Adrenal gland (tissue), 12 donors: ENCODE results near the gene SYCN. TPM values are rescaled to one million over a fixed set of nuclear protein-coding genes. Genes with fewer than 3 reads are reported as not detected.

Experiments used
- DNase-seq, 7 donors: peaks; one replicate each; pipeline ENCODE4 v3.0.0-alpha.2; 2019 to 2020
- H3K27ac ChIP-seq, 5 donors: fragments of 200-600 bp; sonication (generic) in 4 of 5; 1 replicate in 3 of 5; 2 replicates in 2 of 5; pipeline versions ENCODE4 v1.5.1 to v1.8.0; 2016 to 2020; ENCODE audit warnings: mild to moderate bottlenecking in 1 of 5
- H3K27me3 ChIP-seq: fragments of 200-600 bp; 2 replicates; pipeline ENCODE4 v1.8.0; 2021
- H3K36me3 ChIP-seq, 2 donors: fragments of 200-600 bp; replicated peaks in 1 of 2; 1 replicate in 1 of 2; 2 replicates in 1 of 2; pipeline versions ENCODE4 v1.5.1 to v1.8.0; 2018 to 2022
- H3K4me1 ChIP-seq, 2 donors: fragments of 200-600 bp; replicated peaks in 1 of 2; 1 replicate in 1 of 2; 2 replicates in 1 of 2; pipeline versions ENCODE4 v1.5.1 to v1.8.0; 2018 to 2021
- H3K4me3 ChIP-seq, 4 donors: fragments of 200-600 bp; sonication (generic) in 3 of 4; one replicate each; pipeline ENCODE4 v1.5.1; 2016 to 2018
- H3K9me3 ChIP-seq, 3 donors: fragments of 200-600 bp; sonication (generic) in 1 of 3; replicated peaks in 1 of 3; 1 replicate in 2 of 3; 2 replicates in 1 of 3; pipeline versions ENCODE4 v1.5.1 to v1.8.0; 2016 to 2021
- POLR2A ChIP-seq, 2 donors: fragments of 450-650 bp; IDR thresholded peaks; one replicate each; pipeline ENCODE4 v1.6.1; 2017; ENCODE audit warnings: antibody characterized with exemption in 2 of 2, mild to moderate bottlenecking in 2 of 2, moderate library complexity in 1 of 2
- WGBS, 4 donors: extraction: QIAGEN DNeasy Blood & Tissue Kit in 2 of 4; methylation state at CpG; one replicate each; pipeline versions ENCODE4 v1.1.5 to v1.1.7; 2013 to 2017; 5-methylcytosine and 5-hydroxymethylcytosine counted together
- intact Hi-C, 2 donors: fragments of 100-400 bp; cut with DNase I; formaldehyde crosslinking; loops; one replicate each; pipeline versions ENCODE4 v1.14.1 to v1.15.0; 2022 to 2023
- polyA plus RNA-seq, 3 donors: library from polyadenylated mRNA; stranded (reverse); fragments of 200-250 nt in 2 of 3; fragments of 350-450 nt in 1 of 3; fragmentation: Illumina TruSeq in 1 of 3; extraction: RNeasy Lipid Tissue Mini Kit (QIAGEN cat#74804) in 1 of 3; gene quantifications; one replicate each; pipeline ENCODE4 v1.2.3, GENCODE V29; 2013 to 2014
- total RNA-seq, 9 donors: library from RNA; depleted of rRNA in 4 of 9; stranded (reverse); fragments of >200 nt in 4 of 9; fragments of 120-200 nt in 1 of 9; fragmentation: NEBNext Ultra II Directional in 1 of 9; extraction: Animal tissue kit (Norgen Biotek cat#: 25700) in 1 of 9; gene quantifications; one replicate each; pipeline versions ENCODE4 v1.1.0 to v1.2.4, GENCODE V29; 2013 to 2023
- TF ChIP-seq, protein P1 (sequence below), 6 experiments: fragments of 450-650 bp in 4 of 6; fragments of 200-600 bp in 2 of 6; sonication (generic) in 1 of 6; IDR thresholded peaks; 1 replicate in 5 of 6; 2 replicates in 1 of 6; pipeline versions ENCODE4 v1.5.1 to v1.8.0; 2016 to 2021; ENCODE audit warnings: antibody characterized with exemption in 6 of 6, mild to moderate bottlenecking in 2 of 6, moderate library complexity in 1 of 6
- donor health status: healthy with polysubstance abuse.
- donor health status: Bipolar disorder and iron deficiency.
- donor health status: DM: yes; HTN: yes; CAD: no.
- donor health status: DM: no; HTN: no; CAD: no.
- donor health status: DM: no; HTN: no; CAD: no.
- donor health status: DM: yes; HTN: yes; CAD: no.

SYCN gene
- total and polyA plus RNA-seq, 12 donors: 0.43 to 0.76 (median 0.67) TPM; not detected in 9

DNA sequence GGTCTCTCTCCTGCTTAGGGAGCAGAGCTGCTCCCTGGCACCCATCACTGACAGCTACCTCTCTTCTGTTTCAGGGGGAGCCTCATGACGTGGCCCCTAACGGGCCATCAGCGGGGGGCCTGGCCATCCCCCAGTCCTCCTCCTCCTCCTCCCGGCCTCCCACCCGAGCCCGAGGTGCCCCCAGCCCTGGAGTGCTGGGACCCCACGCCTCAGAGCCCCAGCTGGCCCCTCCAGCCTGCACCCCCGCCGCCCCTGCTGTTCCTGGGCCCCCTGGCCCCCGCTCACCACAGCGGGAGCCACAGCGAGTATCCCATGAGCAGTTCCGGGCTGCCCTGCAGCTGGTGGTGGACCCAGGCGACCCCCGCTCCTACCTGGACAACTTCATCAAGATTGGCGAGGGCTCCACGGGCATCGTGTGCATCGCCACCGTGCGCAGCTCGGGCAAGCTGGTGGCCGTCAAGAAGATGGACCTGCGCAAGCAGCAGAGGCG, 30.5 kb downstream of the SYCN start:
- no peak overlapping the region for H3K27ac ChIP-seq
- H3K4me3 ChIP-seq: no peak overlapping the region
- WGBS, 4 donors: 95 to 97% (median 96%) methylated on average over 14 to 25 of the region's 25 CpGs
- H3K36me3 ChIP-seq: peaks cover 0 to 41% of the 10 kb centered on the region in 2 donors
- H3K27me3 ChIP-seq: no peaks in the 10 kb centered on the region
- TF ChIP-seq, protein P1, sequence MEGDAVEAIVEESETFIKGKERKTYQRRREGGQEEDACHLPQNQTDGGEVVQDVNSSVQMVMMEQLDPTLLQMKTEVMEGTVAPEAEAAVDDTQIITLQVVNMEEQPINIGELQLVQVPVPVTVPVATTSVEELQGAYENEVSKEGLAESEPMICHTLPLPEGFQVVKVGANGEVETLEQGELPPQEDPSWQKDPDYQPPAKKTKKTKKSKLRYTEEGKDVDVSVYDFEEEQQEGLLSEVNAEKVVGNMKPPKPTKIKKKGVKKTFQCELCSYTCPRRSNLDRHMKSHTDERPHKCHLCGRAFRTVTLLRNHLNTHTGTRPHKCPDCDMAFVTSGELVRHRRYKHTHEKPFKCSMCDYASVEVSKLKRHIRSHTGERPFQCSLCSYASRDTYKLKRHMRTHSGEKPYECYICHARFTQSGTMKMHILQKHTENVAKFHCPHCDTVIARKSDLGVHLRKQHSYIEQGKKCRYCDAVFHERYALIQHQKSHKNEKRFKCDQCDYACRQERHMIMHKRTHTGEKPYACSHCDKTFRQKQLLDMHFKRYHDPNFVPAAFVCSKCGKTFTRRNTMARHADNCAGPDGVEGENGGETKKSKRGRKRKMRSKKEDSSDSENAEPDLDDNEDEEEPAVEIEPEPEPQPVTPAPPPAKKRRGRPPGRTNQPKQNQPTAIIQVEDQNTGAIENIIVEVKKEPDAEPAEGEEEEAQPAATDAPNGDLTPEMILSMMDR (IDR thresholded peaks at IDR 0.05): no peak
- TF ChIP-seq POLR2A (IDR thresholded peaks at IDR 0.05): no peak
- no peaks in the 10 kb centered on the region for H3K9me3 ChIP-seq
- H3K4me1 ChIP-seq: no peaks in the 10 kb centered on the region
- intact Hi-C loops: no loop called here
- no peak for DNase-seq

DNA sequence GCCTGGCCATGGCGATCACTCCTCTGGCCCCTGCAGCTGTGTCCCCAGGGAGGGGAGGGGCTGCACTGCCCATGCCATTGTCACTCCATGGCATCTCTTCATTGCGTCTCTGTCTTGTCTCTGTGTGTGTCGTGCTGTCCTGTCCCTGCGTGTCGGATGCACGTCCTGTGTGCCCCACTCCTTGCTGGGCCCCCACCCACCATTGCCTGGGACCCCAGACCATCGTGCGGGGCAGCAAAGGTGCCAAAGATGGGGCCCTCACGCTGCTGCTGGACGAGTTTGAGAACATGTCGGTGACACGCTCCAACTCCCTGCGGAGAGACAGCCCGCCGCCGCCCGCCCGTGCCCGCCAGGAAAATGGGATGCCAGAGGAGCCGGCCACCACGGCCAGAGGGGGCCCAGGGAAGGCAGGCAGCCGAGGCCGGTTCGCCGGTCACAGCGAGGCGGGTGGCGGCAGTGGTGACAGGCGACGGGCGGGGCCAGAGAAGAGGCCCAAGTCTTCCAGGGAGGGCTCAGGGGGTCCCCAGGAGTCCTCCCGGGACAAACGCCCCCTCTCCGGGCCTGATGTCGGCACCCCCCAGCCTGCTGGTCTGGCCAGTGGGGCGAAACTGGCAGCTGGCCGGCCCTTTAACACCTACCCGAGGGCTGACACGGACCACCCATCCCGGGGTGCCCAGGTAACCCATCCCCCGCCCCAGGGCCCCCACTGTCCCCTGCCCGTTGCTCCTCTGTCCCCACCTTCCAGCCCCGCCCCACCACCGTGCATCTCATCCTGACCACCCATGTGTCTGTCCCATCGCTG, 31.2 kb downstream of the SYCN start:
- Histone ChIP-seq H3K9me3 (no peaks in the 10 kb centered on the region), H3K36me3 (peaks cover 0 to 35% of the 10 kb centered on the region in 2 donors), H3K27me3 (no peaks in the 10 kb centered on the region), H3K4me3 (no peak overlapping the region), H3K4me1 (no peaks in the 10 kb centered on the region), H3K27ac (no peak overlapping the region)
- intact Hi-C loops: no loop called here
- 89 to 95% (median 93%) methylated on average over 23 to 45 of the region's 45 CpGs for WGBS, 4 donors
- no peak for TF ChIP-seq POLR2A (IDR thresholded peaks at IDR 0.05)
- TF ChIP-seq, protein P1 (IDR thresholded peaks at IDR 0.05): no peak
- DNase-seq: no peak

DNA sequence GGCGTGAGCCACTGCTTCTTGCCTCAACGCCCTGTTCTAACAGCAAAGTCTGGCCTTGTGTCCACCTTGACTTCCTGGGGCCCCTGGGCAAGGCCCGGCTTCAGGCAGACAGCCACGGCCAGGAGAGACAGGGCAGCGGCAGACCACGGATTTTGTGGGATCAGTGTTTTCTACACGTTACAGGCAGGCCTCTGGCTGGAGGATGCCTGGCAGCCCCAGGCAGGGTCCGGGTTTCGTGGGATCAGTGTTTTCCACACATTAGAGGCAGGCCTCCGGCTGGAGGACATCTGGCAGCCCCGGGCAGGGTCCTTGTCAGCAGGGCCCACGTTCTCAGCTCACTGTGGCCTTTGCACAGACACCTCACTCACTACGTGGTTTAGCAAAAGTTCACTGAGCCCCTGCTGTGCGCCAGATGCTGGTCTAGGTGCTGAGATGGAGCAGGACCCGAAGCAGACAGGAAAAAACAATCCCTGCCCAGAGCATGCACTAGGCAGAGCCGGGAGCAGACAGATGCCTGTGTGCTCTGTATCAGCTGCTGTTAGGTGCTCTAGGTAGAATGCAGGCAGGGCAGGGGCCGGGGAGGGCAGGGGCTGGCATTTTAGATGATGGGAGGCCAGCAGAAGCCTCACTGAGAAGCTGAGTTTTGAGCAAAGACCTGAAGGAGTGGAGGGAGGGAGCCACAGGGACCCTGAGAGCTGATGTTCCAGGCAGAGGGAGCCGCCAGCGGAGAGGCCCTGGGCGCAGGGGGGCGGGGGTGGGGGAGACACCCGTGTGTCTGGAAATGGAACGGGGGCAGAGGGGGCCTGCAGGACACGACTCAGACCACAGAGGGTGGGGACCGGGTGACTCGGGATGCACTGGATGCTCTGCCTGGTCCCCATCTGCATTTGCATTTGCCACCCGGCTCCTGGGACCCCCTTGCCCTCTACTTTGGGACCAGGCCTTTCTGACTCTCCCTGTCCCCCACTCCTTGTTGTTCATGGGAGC, 32.3 kb downstream of the SYCN start:
- DNase-seq: no peak
- Histone ChIP-seq H3K9me3 (no peaks in the 10 kb centered on the region), H3K4me1 (peaks cover 9 to 10% of the 10 kb centered on the region in 2 donors), H3K27ac (no peak overlapping the region), H3K36me3 (peaks cover 0 to 31% of the 10 kb centered on the region in 2 donors), H3K4me3 (no peak overlapping the region), H3K27me3 (no peaks in the 10 kb centered on the region)
- 78 to 80% (median 79%) methylated on average over 17 to 27 of the region's 27 CpGs for WGBS, 4 donors
- intact Hi-C loops: no loop called here
- TF ChIP-seq, protein P1 (IDR thresholded peaks at IDR 0.05): no peak
- TF ChIP-seq POLR2A (IDR thresholded peaks at IDR 0.05): no peak
